GM18867 (cell line): ENCODE results near the gene C19orf33.
"Not testable (repeated sequence)": the region's sequence is repeated elsewhere in the genome, so short reads cannot be mapped to it uniquely, and the experiment has no call there.

Source experiments
- ATAC-seq: cut with Tn5 transposase; IDR thresholded peaks from one replicate; pipeline ENCODE4 v1.9.1; 2021; ENCODE audit warnings: mild to moderate bottlenecking, moderate library complexity; ENCODE audit not compliant: unreplicated experiment

Gene C19orf33

DNA sequence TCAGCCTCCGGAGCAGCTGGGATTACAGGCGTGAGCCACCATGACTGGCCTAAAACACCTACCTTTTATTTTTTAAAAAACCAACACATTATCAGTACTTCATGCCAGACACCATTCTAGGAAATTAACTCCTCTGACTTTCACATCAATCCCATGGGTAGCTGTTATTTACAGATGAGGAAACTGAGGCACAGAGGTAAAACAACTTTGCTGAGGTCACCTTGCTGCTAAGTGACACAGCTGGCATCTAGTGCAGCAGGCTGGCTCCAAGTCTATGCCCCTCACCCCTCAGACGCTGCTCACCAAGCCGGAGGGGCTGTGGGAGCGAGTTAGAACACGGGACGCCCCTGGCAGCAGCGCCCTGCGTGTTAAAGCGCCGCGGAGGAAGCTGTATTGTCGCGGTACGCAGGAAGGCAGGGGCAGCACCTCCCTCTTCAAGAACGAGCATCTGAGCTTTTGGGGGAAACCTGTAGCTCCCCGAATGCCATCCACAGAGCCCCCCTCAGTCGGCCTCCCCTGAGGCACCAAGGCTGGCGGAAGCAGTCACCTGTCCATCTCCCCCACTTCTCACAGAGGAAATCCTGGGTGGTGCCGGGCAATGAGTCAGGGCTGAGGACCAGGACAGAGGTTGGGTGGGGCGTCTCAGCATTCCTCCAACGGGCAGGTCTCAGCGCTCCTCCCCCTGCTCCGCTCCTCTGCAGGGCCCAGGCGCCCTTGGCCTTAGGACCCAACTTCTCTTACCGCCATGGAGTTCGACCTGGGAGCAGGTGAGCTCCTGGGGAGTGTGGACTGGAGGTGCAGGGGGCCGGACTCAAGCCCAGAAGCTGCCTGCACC lies at the start of gene C19orf33:
C19orf33 (plus strand) TSS at position 735 of the 835 bp plus-strand sequence; CDS start at position 746, 11 bp downstream.
- ATAC-seq, result no peak

DNA sequence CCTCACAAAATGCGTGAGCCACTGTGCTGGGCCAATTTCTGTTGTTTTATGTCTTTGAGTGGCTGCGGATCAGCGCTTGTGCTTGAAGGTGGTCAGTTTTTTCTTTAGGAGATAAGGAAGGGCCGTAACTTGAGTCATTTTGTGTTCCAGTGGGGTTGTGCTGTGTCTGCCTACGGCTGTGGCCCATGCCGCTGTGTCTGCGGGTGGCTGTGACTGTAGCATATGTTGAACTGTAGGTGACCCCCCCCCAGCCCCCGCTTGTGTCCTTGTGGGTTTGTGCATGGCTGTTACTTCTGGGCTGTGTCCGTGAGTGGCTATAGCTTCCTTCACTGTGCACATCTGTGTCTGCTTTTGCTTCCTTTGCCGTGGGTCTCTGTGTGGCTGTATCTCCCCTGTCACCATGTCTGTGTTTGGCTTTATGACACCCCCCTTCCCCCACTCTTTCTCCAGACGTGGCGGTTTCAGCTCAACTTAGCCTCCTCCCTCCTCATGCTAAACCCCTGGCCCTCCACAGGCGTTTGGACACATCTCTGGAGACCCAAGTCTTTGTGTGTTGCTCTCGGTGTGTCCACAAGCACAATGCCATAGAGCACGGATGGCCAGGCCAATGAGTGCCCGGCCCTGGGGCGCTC lies 48.6 kb upstream of the C19orf33 start:
- no peak for ATAC-seq

DNA sequence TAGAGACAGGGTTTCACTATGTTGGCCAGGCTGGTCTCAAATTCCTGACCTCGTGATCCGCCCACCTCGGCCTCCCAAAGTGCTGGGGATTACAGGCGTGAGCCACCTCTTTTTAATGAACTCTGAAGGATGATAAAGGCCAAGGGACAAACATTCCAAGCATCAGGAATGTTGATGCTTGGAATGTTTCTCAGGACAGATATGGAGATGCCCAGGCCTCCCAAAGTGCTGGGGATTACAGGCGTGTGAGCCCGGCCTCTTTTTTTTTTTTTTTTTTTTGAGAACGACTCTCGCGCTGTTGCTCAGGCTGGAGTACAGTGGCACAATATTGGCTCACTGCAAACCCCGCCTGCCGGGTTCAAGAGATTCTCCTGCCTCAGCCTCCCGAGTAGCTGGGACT lies 42.1 kb upstream of the C19orf33 start:
- not testable (repeated sequence) for ATAC-seq

DNA sequence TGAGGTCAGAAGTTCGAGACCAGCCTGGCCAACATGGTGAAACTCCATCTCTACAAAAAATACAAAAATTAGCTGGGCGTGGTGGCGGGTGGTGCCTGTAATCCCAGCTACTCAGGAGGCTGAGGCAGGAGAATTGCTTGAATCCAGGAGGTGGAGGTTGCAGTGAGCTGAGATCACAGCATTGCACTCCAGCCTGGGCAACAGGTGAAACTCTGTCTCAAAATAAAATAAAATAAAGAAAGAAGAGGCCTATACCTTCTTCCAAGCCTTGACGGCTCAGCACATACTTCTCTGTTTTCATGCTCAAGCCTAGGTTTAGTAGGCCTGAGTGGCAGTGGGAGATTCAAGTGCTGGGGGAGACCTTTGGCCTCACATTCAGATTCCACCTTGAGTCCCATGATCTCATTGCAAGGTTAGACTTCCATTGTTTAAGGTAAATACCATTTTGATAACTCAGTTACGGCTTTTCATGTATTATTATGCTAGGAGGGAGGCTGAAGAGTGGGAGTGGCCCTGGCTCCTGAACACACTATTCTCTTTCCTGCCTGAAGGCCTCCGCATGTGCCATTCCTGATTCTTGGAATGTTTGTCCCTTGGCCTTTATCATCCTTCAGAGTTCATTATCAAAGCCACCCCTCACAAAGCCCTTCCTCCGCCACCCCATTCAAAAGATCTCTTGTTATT lies 41.3 kb upstream of the C19orf33 start:
- ATAC-seq, result no peak

DNA sequence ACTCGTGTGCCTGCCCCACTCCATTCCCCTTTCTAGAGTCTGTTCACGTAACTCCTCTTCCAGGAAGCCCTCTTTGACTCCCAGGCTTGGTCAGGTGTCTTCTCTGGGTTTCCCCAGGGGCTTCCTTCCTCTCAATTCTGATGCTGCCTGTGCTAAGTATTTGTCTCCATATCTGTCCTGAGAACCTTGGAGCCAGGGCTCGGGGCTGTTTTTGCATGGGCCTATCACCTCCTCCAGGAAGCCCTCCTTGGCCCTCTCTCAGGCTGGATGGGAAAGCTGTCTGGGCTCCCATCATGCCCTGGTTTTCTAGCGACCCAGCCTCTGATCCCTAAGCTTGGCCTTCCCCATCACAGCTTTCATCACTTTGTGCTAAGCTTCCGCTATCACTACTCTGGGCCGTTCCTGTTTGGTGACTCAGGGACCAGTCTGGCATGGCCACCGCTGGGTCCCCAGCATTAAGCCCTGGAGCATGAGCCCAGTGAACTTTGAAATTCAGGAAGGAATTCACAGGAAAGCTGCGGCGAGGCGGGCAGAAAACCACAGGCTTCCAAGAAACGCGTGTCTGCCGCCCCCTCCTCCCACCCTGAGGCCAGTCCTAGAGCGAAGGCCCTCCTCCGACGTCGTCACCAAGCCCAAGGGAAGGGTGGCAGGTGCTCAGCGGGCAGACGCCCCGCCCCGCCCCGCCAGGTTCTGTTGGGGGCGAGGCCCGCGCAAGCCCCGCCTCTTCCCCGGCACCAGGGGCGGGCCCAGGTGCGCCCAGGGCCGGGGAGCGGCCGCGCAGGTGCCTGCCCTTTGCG lies 40.2 kb upstream of the C19orf33 start:
- ATAC-seq, result peak; percentile 66

GRCh38 chr19:38264486-38265212 lies 39.4 kb upstream of the C19orf33 start, which contains the start of gene SPINT2:
Gene SPINT2, plus strand, starts transcription at chr19:38264573. Its CDS starts 320 bp downstream, at chr19:38264893.
- no peak for ATAC-seq

GRCh38 chr19:38265213-38265861 lies 38.7 kb upstream of the C19orf33 start:
- ATAC-seq, result no peak

DNA sequence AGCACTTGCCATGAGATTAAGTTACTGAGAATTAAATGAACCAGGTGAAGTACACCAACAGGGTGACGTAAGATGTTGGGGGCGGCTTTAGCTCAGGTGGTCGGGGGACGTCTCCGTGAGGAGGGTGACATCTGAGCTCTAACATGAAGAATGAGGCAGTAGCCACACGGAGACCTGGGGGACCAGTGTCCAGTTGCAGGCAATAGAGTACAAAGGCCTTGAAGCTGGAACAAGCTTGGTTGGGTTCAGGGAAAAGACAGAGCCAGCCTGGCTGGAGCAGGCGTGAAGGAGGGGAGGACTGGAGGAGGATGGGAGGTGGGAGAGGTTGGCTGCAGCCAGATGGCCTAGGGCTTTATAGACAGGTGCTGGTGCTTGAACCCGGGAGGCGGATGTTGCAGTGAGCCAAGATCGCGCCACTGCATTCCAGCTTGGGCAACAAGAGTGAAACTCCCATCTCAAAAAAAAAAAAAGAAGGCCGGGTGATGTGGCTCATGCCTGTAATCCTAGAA lies 38.1 kb upstream of the C19orf33 start:
- no peak for ATAC-seq

- ATAC-seq, result no peak
These were observed 37.0 kb upstream of the C19orf33 start for GRCh38 chr19:38266981-38267597.

DNA sequence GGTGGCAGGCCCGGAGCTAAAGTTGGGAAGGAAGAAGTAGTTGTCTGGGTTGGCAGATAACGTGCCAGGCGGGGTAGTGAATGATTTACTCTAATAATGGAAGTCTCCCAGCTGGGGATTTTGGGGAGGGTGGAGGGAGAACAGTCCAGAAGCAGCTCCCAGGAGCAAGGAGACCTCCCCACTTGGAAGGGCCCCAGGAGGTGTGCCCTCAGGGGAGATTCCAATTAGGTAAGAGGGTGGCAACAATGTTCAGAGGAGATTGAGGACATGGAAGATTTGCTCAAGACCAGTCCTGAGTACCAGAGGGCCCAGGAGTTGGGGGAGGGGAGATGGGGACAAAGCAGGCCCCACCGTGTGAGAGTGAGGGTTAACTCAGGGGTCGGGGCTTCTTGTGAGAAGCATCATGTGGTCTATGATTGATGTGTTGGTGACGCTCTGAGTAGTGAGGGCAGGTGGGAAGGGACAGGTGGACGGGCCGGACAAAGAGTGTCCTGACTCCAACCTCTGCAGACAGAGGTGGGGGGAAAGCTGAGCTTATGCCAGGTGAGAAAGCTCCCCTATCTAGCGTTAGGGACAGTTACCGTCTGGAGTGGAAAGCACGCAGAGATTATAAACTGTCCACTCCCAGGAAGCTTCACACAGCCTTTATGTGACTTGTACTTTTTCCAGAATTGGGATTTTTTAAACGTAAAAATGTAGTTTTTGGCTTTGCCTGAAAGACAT lies 36.1 kb upstream of the C19orf33 start:
- ATAC-seq, result no peak

DNA sequence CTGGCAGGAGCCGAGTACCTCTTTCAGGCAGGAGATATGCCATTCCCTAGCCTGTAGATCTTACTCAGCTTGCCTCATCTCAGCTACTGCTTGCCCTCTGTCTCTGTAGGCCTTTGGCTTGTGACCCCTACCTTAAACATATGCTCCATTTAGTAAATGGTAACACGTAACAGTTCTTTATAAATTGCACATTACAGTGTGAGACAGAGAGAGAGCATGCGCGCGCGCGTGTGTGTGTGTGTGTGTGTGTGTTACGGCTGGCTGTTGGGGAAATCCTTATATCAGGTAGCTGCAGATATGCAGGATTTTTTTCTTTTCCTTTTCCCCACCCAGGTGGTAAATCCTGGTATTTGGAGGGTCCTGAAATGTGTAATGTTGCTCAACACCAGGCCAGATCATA lies 35.5 kb upstream of the C19orf33 start:
- ATAC-seq, result no peak

DNA sequence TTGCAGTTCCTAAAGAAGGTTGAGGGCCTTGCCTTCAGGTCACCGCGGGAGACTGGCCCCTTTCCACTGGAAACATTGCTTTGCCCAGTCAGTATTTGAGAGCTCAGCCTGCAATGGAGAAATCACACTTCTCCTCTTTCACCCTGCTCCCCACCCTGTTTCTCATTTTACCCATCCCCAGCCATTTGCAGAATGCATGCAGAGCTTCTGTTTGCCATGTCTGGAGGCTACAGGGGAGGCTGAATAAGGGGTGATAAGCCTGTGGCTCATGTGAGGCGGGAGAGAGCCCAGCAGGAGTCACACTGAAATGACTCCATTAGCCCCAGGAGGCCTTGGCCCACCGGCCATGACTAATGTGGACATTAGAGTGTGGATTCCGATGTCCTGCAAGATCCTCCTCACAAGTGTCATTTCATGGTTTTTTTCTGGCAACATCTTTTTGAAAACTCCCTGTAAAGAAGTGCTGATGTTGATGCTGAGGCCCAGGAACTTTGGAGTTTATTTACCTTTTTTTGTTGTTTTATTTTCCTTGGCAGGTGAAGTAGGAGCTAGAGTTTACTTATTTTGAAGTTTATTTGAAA lies 33.4 kb upstream of the C19orf33 start:
- no peak for ATAC-seq

DNA sequence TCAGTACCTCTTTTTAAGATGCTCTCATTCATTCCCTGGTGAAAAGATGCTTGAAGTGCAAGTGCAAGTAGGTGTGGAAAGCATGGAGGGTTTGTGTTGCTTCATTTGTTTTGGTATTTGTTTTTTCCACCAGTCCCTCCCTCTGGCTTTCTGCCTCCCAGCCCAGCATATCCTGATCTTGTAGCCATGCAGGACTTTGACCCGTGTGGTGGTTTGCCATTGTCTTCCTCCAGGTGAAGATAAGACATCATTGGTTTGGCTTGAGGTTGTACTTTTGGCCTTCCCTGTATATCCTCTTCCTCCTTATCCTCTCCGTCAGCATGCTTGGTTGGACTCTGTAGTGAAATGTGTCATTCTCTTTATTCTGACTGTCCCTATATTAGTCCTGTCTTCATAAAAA lies 30.6 kb upstream of the C19orf33 start:
- ATAC-seq, result no peak

DNA sequence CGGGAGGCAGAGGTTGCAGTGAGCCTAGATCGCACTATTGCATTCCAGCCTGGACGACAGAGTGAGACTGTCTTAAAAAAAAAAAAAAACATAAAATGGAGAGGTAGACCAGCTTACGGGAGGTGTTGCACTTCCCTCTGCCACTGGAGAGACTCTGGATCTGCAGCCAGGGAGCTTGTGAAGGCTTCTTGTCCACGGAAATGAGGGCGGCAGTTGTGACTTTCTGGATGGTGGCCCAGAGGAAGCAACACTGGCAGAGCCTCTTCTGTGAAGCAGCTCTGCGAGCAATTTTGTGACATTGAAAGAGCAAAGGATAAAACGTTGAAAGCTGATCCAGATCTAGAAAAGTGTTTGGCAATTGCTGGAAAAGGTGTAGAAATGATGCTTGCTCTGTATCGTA lies 29.3 kb upstream of the C19orf33 start:
- ATAC-seq, result no peak

DNA sequence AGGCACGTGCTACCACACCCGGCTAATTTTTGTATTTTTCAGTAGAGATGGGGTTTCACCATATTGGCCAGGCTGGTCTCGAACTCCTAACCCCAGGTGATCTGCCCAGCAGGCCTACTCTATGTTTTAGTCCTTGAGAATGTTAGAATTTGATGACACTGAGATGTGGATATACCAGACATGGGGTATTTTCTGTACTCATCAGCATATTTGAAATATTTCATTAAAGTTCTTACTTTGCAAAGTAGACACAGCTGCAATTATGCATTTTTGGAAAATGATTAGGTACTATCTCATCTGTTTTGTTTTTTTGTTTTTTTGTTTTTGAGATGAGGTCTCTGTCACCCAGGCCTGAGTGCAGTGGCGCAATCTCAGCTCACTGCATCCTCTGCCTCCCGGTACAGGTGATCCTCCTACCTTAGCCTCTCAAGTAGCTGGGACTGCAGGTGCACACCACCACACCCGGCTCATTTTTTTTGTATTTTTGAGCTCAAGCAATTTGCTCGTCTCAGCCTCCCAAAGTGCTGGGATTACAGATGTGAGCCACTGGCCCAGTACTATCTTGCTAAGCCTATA lies 27.0 kb upstream of the C19orf33 start:
- ATAC-seq, result no peak

GRCh38 chr19:38277549-38277948 lies 26.5 kb upstream of the C19orf33 start:
- no peak for ATAC-seq

GRCh38 chr19:38277969-38278680 lies 25.9 kb upstream of the C19orf33 start:
- no peak for ATAC-seq
